Heart left ventricle (tissue), 13 donors: ENCODE data around the gene PODNL1.

Experiments used
- POLR2A ChIP-seq, 2 donors: fragments of 450-650 bp; IDR thresholded peaks; one replicate each; pipeline ENCODE4 v1.6.1; 2017; ENCODE audit warnings: antibody characterized with exemption in 2 of 2, mild to moderate bottlenecking in 2 of 2, moderate library complexity in 2 of 2
- TF ChIP-seq, protein P1 (sequence below), 12 donors: fragments of 200-600 bp; sonication (generic) in 4 of 12; IDR thresholded peaks; one replicate each; pipeline versions ENCODE4 v1.5.0 to v1.8.0; 2018 to 2022; ENCODE audit warnings: antibody characterized with exemption in 12 of 12, mild to moderate bottlenecking in 5 of 12
- donor health status: ischemic (EF 13 %, LVEDD 7.1; RV severe dilation, severe dysfunction).
- donor health status: DM: no; HTN: yes; CAD: no.
- donor health status: DM: no; HTN: no; CAD: no.
- donor health status: ischemic (EF 25% LVEDD 6.9; RV normal size, moderate dysfunction).
- donor health status: ischemic (EF 25% LVEDD 5.7; RV mildly dilated, moderate dysfunction).
- donor health status: ischemic (EF 35%, LVEDD 5.7; RV mildly dilated, moderate dysfunction).
- donor health status: nonischemic (EF 11% LVEDD 7.7; RV severe dilation, severe dysfunction).
- donor health status: DM: yes; HTN: yes; CAD: no.
- donor health status: PGD.
- donor health status: ischemic (EF 29% LVEDD 5.4; RV normal size, mild dysfunction).
- donor health status: nonischemic (EF 23%, LVEDD 6.1; RV moderate dilation, normal function).

DNA sequence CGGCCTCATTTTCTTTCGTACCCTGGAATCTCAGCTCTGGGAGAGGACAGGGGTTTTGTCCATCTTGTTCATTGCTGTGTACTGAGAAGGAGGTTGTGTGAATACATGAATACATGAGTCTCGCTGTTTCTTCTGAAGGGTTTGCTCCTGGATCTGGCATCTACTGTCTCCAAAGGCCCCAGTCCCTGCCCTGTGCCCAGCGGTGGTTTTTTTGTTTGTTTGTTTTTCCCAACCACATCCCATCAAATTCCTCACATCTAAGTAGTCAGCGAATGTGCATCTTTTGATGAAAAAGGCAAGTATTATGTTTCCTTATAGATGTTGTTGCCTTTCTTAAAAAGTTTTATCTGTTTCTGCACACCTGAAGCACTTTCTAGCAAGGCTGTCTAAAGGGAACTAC is 26.6 kb upstream of the PODNL1 start:
- TF ChIP-seq, protein P1, sequence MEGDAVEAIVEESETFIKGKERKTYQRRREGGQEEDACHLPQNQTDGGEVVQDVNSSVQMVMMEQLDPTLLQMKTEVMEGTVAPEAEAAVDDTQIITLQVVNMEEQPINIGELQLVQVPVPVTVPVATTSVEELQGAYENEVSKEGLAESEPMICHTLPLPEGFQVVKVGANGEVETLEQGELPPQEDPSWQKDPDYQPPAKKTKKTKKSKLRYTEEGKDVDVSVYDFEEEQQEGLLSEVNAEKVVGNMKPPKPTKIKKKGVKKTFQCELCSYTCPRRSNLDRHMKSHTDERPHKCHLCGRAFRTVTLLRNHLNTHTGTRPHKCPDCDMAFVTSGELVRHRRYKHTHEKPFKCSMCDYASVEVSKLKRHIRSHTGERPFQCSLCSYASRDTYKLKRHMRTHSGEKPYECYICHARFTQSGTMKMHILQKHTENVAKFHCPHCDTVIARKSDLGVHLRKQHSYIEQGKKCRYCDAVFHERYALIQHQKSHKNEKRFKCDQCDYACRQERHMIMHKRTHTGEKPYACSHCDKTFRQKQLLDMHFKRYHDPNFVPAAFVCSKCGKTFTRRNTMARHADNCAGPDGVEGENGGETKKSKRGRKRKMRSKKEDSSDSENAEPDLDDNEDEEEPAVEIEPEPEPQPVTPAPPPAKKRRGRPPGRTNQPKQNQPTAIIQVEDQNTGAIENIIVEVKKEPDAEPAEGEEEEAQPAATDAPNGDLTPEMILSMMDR (IDR thresholded peaks at IDR 0.05), result no peak
- TF ChIP-seq POLR2A (IDR thresholded peaks at IDR 0.05), result no peak
